ENCODE data around the gene CLEC3A. TPM values are rescaled to one million over a fixed set of nuclear protein-coding genes. Genes with fewer than 3 reads are reported as not detected.

The CLEC3A gene
- total RNA-seq, 1 experiment from 2014 or later: 0.23 TPM

- intact Hi-C loops (cut with micrococcal nuclease; ENCODE audit: unreplicated experiment) (no loop called here), in situ Hi-C loops (cut with HindIII; ENCODE audit: low pct_unique_long_range_greater_than_20kb, low sequenced_read_pairs) (no loop called here)
- Histone ChIP-seq H3K36me3 (ENCODE audit: control insufficient read depth, insufficient read depth, low read length) (no peaks in the 10 kb centered on the region), H3K4me3 (ENCODE audit: low read depth in 2 of 2, low read length in 2 of 2) (no peak overlapping the region), H3K27ac (ENCODE audit: low read length) (no peak overlapping the region), H3K4me1 (ENCODE audit: control insufficient read depth, insufficient read depth, low read length) (no peaks in the 10 kb centered on the region), H3K27me3 (ENCODE audit: control insufficient read depth, insufficient read depth, low read length) (no peaks in the 10 kb centered on the region), H3K9me3 (ENCODE audit: control insufficient read depth, insufficient read depth, low read depth, low read length) (no peaks in the 10 kb centered on the region)
- POLR2A ChIA-PET: interaction anchor here (0.6 kb wide), 1 partner anchor 1153 kb away, joined by 3 read pairs; no protein-coding TSS in a partner anchor
- ATAC-seq: no peak
- TF ChIP-seq, protein P1, sequence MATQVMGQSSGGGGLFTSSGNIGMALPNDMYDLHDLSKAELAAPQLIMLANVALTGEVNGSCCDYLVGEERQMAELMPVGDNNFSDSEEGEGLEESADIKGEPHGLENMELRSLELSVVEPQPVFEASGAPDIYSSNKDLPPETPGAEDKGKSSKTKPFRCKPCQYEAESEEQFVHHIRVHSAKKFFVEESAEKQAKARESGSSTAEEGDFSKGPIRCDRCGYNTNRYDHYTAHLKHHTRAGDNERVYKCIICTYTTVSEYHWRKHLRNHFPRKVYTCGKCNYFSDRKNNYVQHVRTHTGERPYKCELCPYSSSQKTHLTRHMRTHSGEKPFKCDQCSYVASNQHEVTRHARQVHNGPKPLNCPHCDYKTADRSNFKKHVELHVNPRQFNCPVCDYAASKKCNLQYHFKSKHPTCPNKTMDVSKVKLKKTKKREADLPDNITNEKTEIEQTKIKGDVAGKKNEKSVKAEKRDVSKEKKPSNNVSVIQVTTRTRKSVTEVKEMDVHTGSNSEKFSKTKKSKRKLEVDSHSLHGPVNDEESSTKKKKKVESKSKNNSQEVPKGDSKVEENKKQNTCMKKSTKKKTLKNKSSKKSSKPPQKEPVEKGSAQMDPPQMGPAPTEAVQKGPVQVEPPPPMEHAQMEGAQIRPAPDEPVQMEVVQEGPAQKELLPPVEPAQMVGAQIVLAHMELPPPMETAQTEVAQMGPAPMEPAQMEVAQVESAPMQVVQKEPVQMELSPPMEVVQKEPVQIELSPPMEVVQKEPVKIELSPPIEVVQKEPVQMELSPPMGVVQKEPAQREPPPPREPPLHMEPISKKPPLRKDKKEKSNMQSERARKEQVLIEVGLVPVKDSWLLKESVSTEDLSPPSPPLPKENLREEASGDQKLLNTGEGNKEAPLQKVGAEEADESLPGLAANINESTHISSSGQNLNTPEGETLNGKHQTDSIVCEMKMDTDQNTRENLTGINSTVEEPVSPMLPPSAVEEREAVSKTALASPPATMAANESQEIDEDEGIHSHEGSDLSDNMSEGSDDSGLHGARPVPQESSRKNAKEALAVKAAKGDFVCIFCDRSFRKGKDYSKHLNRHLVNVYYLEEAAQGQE (IDR thresholded peaks at IDR 0.05; ENCODE audit: insufficient read depth in 1 of 2, low read depth in 2 of 2, low read length in 1 of 2): no peak
- TF ChIP-seq, protein P2, sequence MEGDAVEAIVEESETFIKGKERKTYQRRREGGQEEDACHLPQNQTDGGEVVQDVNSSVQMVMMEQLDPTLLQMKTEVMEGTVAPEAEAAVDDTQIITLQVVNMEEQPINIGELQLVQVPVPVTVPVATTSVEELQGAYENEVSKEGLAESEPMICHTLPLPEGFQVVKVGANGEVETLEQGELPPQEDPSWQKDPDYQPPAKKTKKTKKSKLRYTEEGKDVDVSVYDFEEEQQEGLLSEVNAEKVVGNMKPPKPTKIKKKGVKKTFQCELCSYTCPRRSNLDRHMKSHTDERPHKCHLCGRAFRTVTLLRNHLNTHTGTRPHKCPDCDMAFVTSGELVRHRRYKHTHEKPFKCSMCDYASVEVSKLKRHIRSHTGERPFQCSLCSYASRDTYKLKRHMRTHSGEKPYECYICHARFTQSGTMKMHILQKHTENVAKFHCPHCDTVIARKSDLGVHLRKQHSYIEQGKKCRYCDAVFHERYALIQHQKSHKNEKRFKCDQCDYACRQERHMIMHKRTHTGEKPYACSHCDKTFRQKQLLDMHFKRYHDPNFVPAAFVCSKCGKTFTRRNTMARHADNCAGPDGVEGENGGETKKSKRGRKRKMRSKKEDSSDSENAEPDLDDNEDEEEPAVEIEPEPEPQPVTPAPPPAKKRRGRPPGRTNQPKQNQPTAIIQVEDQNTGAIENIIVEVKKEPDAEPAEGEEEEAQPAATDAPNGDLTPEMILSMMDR (IDR thresholded peaks at IDR 0.05): no peak
- no peak for TF ChIP-seq TCF7L2 (IDR thresholded peaks at IDR 0.05; ENCODE audit: low read depth, low read length)
- no peak for TF ChIP-seq SIN3A (IDR thresholded peaks at IDR 0.05; ENCODE audit: borderline replicate concordance, insufficient read depth, low read depth, low read length)
- no peak for TF ChIP-seq POLR2AphosphoS5 (IDR thresholded peaks at IDR 0.05; ENCODE audit: low read depth, low read length)
- no TSS peak for BruUV-seq (replicated peaks)
- CTCF ChIA-PET: interaction anchor here (1.5 kb wide), 1 partner anchor 25 kb away, joined by 6 read pairs; no protein-coding TSS in a partner anchor
- DNase-seq (ENCODE audit: low read depth, low spot score): no peak
Measured at GRCh38 chr16:78028018-78028417, 5.7 kb downstream of the CLEC3A start.

GRCh38 chr16:78034530-78034929 lies 12.2 kb downstream of the CLEC3A start:
- no peaks in the 10 kb centered on the region for H3K9me3 ChIP-seq (ENCODE audit: control insufficient read depth, insufficient read depth, low read depth, low read length)
- in situ Hi-C loops (cut with HindIII; ENCODE audit: low pct_unique_long_range_greater_than_20kb, low sequenced_read_pairs) (no loop called here), intact Hi-C loops (cut with micrococcal nuclease; ENCODE audit: unreplicated experiment) (no loop called here)
- no peak for DNase-seq (ENCODE audit: low read depth, low spot score)
- ChIA-PET CTCF (no interaction called here), POLR2A (no interaction called here)
- H3K27ac ChIP-seq (ENCODE audit: low read length): no peak overlapping the region
- BruUV-seq (replicated peaks): no TSS peak
- no peak for ATAC-seq
- TF ChIP-seq SIN3A (IDR thresholded peaks at IDR 0.05; ENCODE audit: borderline replicate concordance, insufficient read depth, low read depth, low read length) (no peak), TCF7L2 (IDR thresholded peaks at IDR 0.05; ENCODE audit: low read depth, low read length) (no peak), POLR2AphosphoS5 (IDR thresholded peaks at IDR 0.05; ENCODE audit: low read depth, low read length) (no peak)
- TF ChIP-seq, protein P1 (IDR thresholded peaks at IDR 0.05; ENCODE audit: insufficient read depth in 1 of 2, low read depth in 2 of 2, low read length in 1 of 2): no peak
- TF ChIP-seq, protein P2 (IDR thresholded peaks at IDR 0.05): no peak
- no peak overlapping the region for H3K4me3 ChIP-seq (ENCODE audit: low read depth in 2 of 2, low read length in 2 of 2)
- no peaks in the 10 kb centered on the region for H3K36me3 ChIP-seq (ENCODE audit: control insufficient read depth, insufficient read depth, low read length)
- no peaks in the 10 kb centered on the region for H3K4me1 ChIP-seq (ENCODE audit: control insufficient read depth, insufficient read depth, low read length)
- H3K27me3 ChIP-seq (ENCODE audit: control insufficient read depth, insufficient read depth, low read length): no peaks in the 10 kb centered on the region

Data from Panc1 (cell line).